AG04450 (cell line): Measurements from ENCODE around the gene EEF1B2. TPM values are rescaled to one million over a fixed set of nuclear protein-coding genes. Genes with fewer than 3 reads are reported as not detected.
"Not testable (repeated sequence)": the region's sequence is repeated elsewhere in the genome, so short reads cannot be mapped to it uniquely, and the experiment has no call there.

Experiments used
- CTCF ChIA-PET: fragments of 300-600, 350-600 bp; formaldehyde crosslinking; extraction: SDS; loops from one replicate; lab custom pipeline; 2022; ENCODE audit warnings: antibody characterized with exemption, inconsistent platforms; lab: Charles Lee
- POLR2A ChIA-PET: fragments of 350-600 bp; formaldehyde crosslinking; extraction: SDS; loops from one replicate; lab custom pipeline; 2021; ENCODE audit warnings: antibody characterized with exemption, inconsistent platforms; lab: Yijun Ruan, JAX
- DNase-seq: peaks from one replicate; pipeline ENCODE4 v3.0.0-alpha.2; 2011; ENCODE audit warnings: low read depth, low spot score
- H3K27ac ChIP-seq: one replicate; pipeline ENCODE4 v1.5.1; 2012; ENCODE audit warnings: low read depth, low read length, control low read depth
- H3K27me3 ChIP-seq: one replicate; pipeline ENCODE4 v1.6.0; 2012; ENCODE audit warnings: low read length; ENCODE audit not compliant: control insufficient read depth, insufficient read depth
- H3K4me3 ChIP-seq: 2 replicates; pipeline ENCODE4 v1.5.1; 2011; ENCODE audit warnings: mild to moderate bottlenecking, low read depth, low read length, control low read depth
- H3K9me3 ChIP-seq: 2 replicates; pipeline ENCODE4 v1.5.1; 2012; ENCODE audit warnings: low read length; ENCODE audit not compliant: control insufficient read depth, insufficient read depth
- CTCF ChIP-seq: IDR thresholded peaks from 2 replicates; pipeline ENCODE4 v1.5.1; 2011; ENCODE audit warnings: low read depth, low read length, control low read depth, inconsistent platforms
- polyA plus RNA-seq: library from polyadenylated mRNA; depleted of rRNA; stranded (reverse); fragments of >200 nt; gene quantifications from 2 replicates; pipeline ENCODE4 v1.2.3, GENCODE V29; 2011; rRNA removed
- small RNA-seq: library from RNA; depleted of rRNA; stranded (forward); fragments of <200 nt; gene quantifications from one replicate; pipeline ENCODE3, GENCODE V24; 2012; ENCODE audit warnings: low read depth; ENCODE audit not compliant: insufficient read length

EEF1B2 gene
- polyA plus RNA-seq, 1 experiment, result 1,211 TPM

GRCh38 chr2:206203331-206203730 lies 43.6 kb downstream of the EEF1B2 start:
- DNase-seq, result no peak
- H3K4me3 ChIP-seq, result no peak overlapping the region
- ChIA-PET POLR2A (interaction anchor here (0.7 kb wide), 1 partner anchor 76 kb away, joined by 4 read pairs; no protein-coding TSS in a partner anchor), CTCF (interaction anchor here (0.7 kb wide), 1 partner anchor 39 kb away, joined by 3 read pairs; no protein-coding TSS in a partner anchor)
- H3K27me3 ChIP-seq, result no peaks in the 10 kb centered on the region
- no peak overlapping the region for H3K27ac ChIP-seq
- no peaks in the 10 kb centered on the region for H3K9me3 ChIP-seq
- TF ChIP-seq CTCF, result no peak

- Histone ChIP-seq H3K4me3 (no peak overlapping the region), H3K27me3 (no peaks in the 10 kb centered on the region), H3K9me3 (no peaks in the 10 kb centered on the region), H3K27ac (no peak overlapping the region)
- no peak for TF ChIP-seq CTCF
- ChIA-PET CTCF (interaction anchor here (1.1 kb wide), 1 partner anchor 40 kb away, joined by 3 read pairs; no protein-coding TSS in a partner anchor), POLR2A (no interaction called here)
- DNase-seq, result no peak
Observed at GRCh38 chr2:206204710-206205109, 45.0 kb downstream of the EEF1B2 start.

GRCh38 chr2:206207316-206207715 lies 47.6 kb downstream of the EEF1B2 start:
- H3K27me3 ChIP-seq, H3K27ac ChIP-seq, CTCF ChIA-PET, H3K4me3 ChIP-seq, H3K9me3 ChIP-seq, POLR2A ChIA-PET, DNase-seq: not testable (repeated sequence)

- DNase-seq, result no peak
- Histone ChIP-seq H3K9me3 (no peaks in the 10 kb centered on the region), H3K27ac (no peak overlapping the region), H3K27me3 (no peaks in the 10 kb centered on the region), H3K4me3 (no peak overlapping the region)
- ChIA-PET CTCF (no interaction called here), POLR2A (no interaction called here)
- no peak for TF ChIP-seq CTCF
Observed at GRCh38 chr2:206208900-206209299, 49.2 kb downstream of the EEF1B2 start.

- no peaks in the 10 kb centered on the region for H3K9me3 ChIP-seq
- H3K27me3 ChIP-seq, result no peaks in the 10 kb centered on the region
- ChIA-PET CTCF (no interaction called here), POLR2A (no interaction called here)
- no peak for DNase-seq
- no peak overlapping the region for H3K27ac ChIP-seq
- TF ChIP-seq CTCF, result no peak
- H3K4me3 ChIP-seq, result no peak overlapping the region
Observed at GRCh38 chr2:206211657-206212255, 52.1 kb downstream of the EEF1B2 start.

Small RNA genes lying within 50 kb of the gene (small RNA-seq; reads per million reads assigned to genes)
- gene RF00134 (not detected), gene RF02271 (not detected), gene SNORA41 (not detected), gene SNORD51 (not detected)

Other genes with a start within 250 kb of the EEF1B2 start
- gene INO80D, start 73.7 kb upstream of the EEF1B2 start, polyA plus RNA-seq, result 3.4 and 3.9 TPM in 2 replicates
- gene NDUFS1, start 451 bp upstream of the EEF1B2 start, polyA plus RNA-seq, result 105 and 129 TPM in 2 replicates
- gene ZDBF2, start 114.8 kb downstream of the EEF1B2 start, polyA plus RNA-seq, result 4.5 and 8.1 TPM in 2 replicates